Natural killer cell (primary cell): ENCODE data around the gene C1orf35. TPM values are rescaled to one million over a fixed set of nuclear protein-coding genes. Genes with fewer than 3 reads are reported as not detected.

Experiments
- ATAC-seq, 3 donors: fragments of 150-1000 bp in 2 of 3; fragments of 200-7000 bp in 1 of 3; cut with Tn5 transposase; 1 replicate in 1 of 3; 2 replicates in 2 of 3; pipeline ENCODE4 v1.10.0; 2021; ENCODE audit warnings: mild to moderate bottlenecking in 2 of 3, moderate library complexity in 2 of 3
- DNase-seq, 2 donors: peaks; one replicate each; pipeline versions ENCODE4 v3.0.0 to v3.0.0-alpha.2; 2013 to 2021; ENCODE audit warnings: mixed read lengths in 1 of 2
- H3K27ac ChIP-seq: one replicate; pipeline ENCODE4 v1.5.1; 2013; ENCODE audit warnings: mild to moderate bottlenecking, low read length
- H3K27me3 ChIP-seq: one replicate; pipeline ENCODE4 v1.6.1; 2013; ENCODE audit warnings: low read length; ENCODE audit not compliant: control insufficient read depth, insufficient read depth
- H3K36me3 ChIP-seq: one replicate; pipeline ENCODE4 v1.6.1; 2013; ENCODE audit warnings: low read length; ENCODE audit not compliant: control insufficient read depth, insufficient read depth
- H3K4me1 ChIP-seq: one replicate; pipeline ENCODE4 v1.6.1; 2013; ENCODE audit warnings: low read length; ENCODE audit not compliant: control insufficient read depth, insufficient read depth
- H3K4me3 ChIP-seq: one replicate; pipeline ENCODE4 v1.5.1; 2013; ENCODE audit warnings: low read length
- H3K9me3 ChIP-seq: one replicate; pipeline ENCODE4 v1.6.1; 2013; ENCODE audit warnings: low read length; ENCODE audit not compliant: control insufficient read depth, insufficient read depth
- H3K27ac Mint-ChIP-seq, 2 donors: one replicate each; pipeline ENCODE4 v1.8.0; 2022; ENCODE audit warnings: mild to moderate bottlenecking in 2 of 2, mixed read lengths in 2 of 2, moderate library complexity in 1 of 2
- H3K27me3 Mint-ChIP-seq, 2 donors: one replicate each; pipeline ENCODE4 v1.8.0; 2022; ENCODE audit warnings: low read depth in 2 of 2, mixed read lengths in 2 of 2
- H3K36me3 Mint-ChIP-seq: one replicate; pipeline ENCODE4 v1.8.0; 2022; ENCODE audit warnings: mixed read lengths
- H3K4me1 Mint-ChIP-seq, 2 donors: one replicate each; pipeline ENCODE4 v1.8.0; 2022; ENCODE audit warnings: mixed read lengths in 2 of 2
- H3K4me3 Mint-ChIP-seq: one replicate; pipeline ENCODE4 v1.8.0; 2022; ENCODE audit warnings: mild to moderate bottlenecking, moderate library complexity, mixed read lengths
- H3K9me3 Mint-ChIP-seq, 2 donors: one replicate each; pipeline ENCODE4 v1.8.0; 2022; ENCODE audit warnings: mixed read lengths in 2 of 2
- WGBS: methylation state at CpG from one replicate; pipeline ENCODE4 v1.1.7; 2013; ENCODE audit warnings: missing lambda C conversion rate; ENCODE audit not compliant: insufficient coverage; 5-methylcytosine and 5-hydroxymethylcytosine counted together
- intact Hi-C: fragments of 100-400 bp; cut with micrococcal nuclease; formaldehyde crosslinking; loops from one replicate; pipeline ENCODE4 v1.14.2; 2022
- total RNA-seq, 4 donors: library from RNA; stranded (reverse); fragments of 120-200 nt in 1 of 4; gene quantifications; one replicate each; pipeline versions ENCODE4 v1.2.3 to v1.2.4, GENCODE V29; 2013 to 2022
- TF ChIP-seq, protein P1 (sequence below): fragments of 200-600 bp; IDR thresholded peaks from one replicate; pipeline ENCODE4 v1.8.0; 2022; ENCODE audit warnings: antibody characterized with exemption

The C1orf35 gene
- total RNA-seq, 3 donors from 2014 or later (not counting 1 experiment from before 2014, with no cell fraction given): 18.9 to 21.6 (median 19.6) TPM

DNA sequence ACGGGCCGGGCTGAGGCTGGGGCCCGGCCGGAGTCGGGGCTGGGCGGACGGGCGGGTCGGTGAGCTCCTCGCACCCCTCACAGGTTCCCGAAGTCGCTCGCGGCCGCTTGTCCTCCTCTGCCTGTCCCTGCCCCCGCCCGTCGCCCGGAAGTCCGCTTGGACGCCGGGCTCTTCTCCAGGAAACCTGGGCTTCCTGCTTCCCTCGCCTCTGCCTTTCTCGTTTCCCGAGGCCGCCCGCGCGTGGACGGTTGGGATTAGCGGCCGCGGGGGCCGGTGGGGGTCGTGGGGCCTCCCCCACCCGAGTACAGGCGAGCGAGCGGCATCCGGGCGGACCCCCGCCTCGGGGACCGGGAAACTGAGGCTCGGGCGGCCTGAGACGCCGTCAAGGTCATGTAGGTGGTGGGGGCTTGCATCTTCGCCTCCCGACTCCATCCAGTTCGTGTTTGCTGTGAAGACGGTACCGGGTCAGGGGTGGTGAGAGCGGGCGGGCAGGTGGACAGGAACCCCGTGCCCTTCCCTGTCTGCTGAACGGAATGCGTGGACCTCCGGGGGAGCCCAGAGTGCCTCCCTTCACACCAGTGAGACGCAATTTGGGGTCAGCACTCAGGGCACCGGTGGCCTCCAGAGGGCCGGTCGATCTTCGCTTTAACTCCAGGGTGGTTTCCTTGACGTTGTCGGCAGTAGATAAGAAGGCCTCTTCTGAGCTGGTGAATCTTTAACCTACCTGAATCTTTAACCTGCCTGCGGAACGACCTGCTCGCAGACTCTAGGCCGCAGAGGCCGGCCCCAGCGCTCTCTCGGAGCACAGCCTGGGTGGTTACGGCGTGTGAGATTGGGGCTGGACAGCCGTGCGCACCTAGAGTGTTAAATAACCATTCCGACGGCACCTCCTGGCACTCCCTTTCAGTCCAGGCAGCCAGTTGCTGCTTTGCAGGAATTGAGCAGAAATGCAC is 19.9 kb downstream of the C1orf35 start:
- Mint-ChIP-seq H3K4me1 (peaks cover 47 to 72% of the 10 kb centered on the region in 2 donors), H3K36me3 (no peaks in the 10 kb centered on the region), H3K4me3 (peak overlapping the region; percentile 92), H3K27me3 (no peaks in the 10 kb centered on the region), H3K9me3 (no peaks in the 10 kb centered on the region), H3K27ac (peak overlapping the region; percentile 93 to 94)
- Histone ChIP-seq H3K4me1 (peaks cover 62% of the 10 kb centered on the region), H3K27ac (peak overlapping the region; percentile 97), H3K36me3 (no peaks in the 10 kb centered on the region), H3K4me3 (peak overlapping the region; percentile 84), H3K27me3 (no peaks in the 10 kb centered on the region), H3K9me3 (no peaks in the 10 kb centered on the region)
- TF ChIP-seq, protein P1, sequence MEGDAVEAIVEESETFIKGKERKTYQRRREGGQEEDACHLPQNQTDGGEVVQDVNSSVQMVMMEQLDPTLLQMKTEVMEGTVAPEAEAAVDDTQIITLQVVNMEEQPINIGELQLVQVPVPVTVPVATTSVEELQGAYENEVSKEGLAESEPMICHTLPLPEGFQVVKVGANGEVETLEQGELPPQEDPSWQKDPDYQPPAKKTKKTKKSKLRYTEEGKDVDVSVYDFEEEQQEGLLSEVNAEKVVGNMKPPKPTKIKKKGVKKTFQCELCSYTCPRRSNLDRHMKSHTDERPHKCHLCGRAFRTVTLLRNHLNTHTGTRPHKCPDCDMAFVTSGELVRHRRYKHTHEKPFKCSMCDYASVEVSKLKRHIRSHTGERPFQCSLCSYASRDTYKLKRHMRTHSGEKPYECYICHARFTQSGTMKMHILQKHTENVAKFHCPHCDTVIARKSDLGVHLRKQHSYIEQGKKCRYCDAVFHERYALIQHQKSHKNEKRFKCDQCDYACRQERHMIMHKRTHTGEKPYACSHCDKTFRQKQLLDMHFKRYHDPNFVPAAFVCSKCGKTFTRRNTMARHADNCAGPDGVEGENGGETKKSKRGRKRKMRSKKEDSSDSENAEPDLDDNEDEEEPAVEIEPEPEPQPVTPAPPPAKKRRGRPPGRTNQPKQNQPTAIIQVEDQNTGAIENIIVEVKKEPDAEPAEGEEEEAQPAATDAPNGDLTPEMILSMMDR: no peak
- intact Hi-C loops: loop anchor here (2.0 to 5.0 kb wide), 2 partner anchors 20 to 84 kb away; partner anchors contain the start of genes C1orf35 and IBA57
- peak; percentile 38 to 63 for DNase-seq
- under 1% methylated on average over 79 of the region's 79 CpGs for WGBS
- ATAC-seq: peak; percentile 20 to 25 (median 21)

DNA sequence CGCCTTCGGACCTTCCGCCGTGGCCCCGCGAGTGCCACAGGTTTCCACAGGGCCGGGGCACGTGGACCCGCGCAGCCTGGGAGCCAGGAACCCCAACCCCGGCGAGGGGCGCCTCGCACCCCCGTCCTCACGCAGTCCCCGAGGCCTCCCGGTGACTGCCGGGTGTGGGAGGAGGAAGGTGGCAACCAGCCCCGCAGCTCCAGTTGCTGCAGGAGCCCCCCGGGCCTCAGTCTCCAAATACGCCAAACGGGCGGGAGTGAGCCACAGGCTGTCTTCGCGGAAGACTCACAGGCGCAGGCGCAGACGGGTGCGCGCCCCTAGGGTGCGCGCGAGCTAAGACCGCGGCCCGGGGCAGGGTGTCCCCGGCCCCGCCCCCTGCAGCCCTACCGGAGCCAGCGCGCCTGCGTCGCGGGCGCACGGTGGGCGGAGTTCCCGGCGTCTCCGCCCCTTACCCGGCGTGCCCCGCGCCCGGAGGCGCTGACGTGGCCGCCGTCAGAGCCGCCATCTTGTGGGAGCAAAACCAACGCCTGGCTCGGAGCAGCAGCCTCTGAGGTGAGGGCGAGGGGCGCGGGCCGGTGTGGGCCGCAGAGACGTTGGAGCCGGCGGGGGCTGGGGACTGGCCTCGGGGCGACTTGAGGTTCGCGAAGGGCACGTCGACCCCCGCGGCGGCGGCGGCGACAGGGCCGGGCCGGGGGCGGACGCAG is 20.8 kb downstream of the C1orf35 start, which contains the start of gene ARF1:
ARF1 (plus strand) TSS at position 495 of the 704 bp plus-strand sequence. CDS start 14,407 bp downstream, outside the sequence.
- Mint-ChIP-seq H3K36me3 (no peaks in the 10 kb centered on the region), H3K4me3 (peak within 1 kb of the TSS; percentile 92), H3K4me1 (peaks cover 39 to 64% of the 10 kb centered on the region in 2 donors), H3K9me3 (no peaks in the 10 kb centered on the region), H3K27ac (peak within 1 kb of the TSS; percentile 93 to 94), H3K27me3 (no peaks in the 10 kb centered on the region)
- Histone ChIP-seq H3K4me1 (peaks cover 53% of the 10 kb centered on the region), H3K27ac (peak within 1 kb of the TSS; percentile 97), H3K4me3 (peak within 1 kb of the TSS; percentile 94), H3K36me3 (no peaks in the 10 kb centered on the region), H3K9me3 (no peaks in the 10 kb centered on the region), H3K27me3 (no peaks in the 10 kb centered on the region)
- TF ChIP-seq, protein P1: no peak
- under 1% methylated on average over 87 of the region's 87 CpGs for WGBS
- intact Hi-C loops: loop anchor here (2.0 to 5.0 kb wide), 2 partner anchors 20 to 85 kb away; partner anchors contain the start of genes C1orf35 and IBA57
- DNase-seq: peak; percentile 94 to 97
- ATAC-seq: peak; percentile 87 to 99 (median 91)

DNA sequence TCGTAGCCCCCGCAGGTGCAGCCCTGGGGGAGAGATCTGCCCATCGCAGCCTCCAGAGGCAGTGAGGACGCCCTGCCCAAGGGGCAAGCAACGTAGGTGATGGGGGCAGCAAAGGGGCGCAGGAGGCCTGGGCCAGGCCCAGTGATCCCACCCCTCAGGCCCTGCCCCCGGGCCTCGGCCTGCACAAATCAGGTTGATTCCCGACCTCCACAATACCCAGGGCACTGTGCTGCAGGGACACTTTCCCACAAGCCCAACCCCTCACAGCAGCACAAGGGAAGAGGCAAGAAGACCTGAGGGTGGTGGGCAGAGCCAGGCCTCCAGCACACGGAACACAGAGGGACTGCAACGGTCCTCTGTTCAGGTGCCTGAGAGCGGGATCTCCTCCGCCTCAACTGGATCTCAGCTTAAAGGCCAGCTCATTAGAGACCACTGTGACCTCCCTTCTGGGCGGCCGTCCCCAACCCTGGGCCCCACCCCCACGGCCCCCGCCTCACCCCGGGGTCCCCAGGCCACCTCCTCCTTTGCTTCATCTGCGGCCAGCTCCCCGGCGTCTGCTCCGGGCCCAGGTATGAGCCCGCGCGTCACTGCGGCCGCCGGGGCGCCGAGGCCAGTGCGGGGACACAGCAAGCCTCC is 21.4 kb downstream of the C1orf35 start:
- Histone ChIP-seq H3K9me3 (no peaks in the 10 kb centered on the region), H3K36me3 (no peaks in the 10 kb centered on the region), H3K27me3 (no peaks in the 10 kb centered on the region), H3K27ac (peak overlapping the region; percentile 87), H3K4me3 (peak overlapping the region; percentile 94), H3K4me1 (peaks cover 48% of the 10 kb centered on the region)
- ATAC-seq (peak in 2 of 3 donors; percentile 2 to 7), DNase-seq (peak in 1 of 2 donors; percentile 42)
- WGBS: 13% methylated on average over 31 of the region's 31 CpGs
- TF ChIP-seq, protein P1: no peak
- no peaks in the 10 kb centered on the region for H3K36me3 Mint-ChIP-seq
- peak overlapping the region; percentile 90 for H3K4me3 Mint-ChIP-seq
- intact Hi-C loops: loop anchor here (2.0 to 5.0 kb wide), 2 partner anchors 21 to 86 kb away; partner anchors contain the start of genes C1orf35 and IBA57
- no peaks in the 10 kb centered on the region for H3K9me3 Mint-ChIP-seq
- H3K27ac Mint-ChIP-seq: peak overlapping the region; percentile 93 to 94
- no peaks in the 10 kb centered on the region for H3K27me3 Mint-ChIP-seq
- H3K4me1 Mint-ChIP-seq: peaks cover 32 to 57% of the 10 kb centered on the region in 2 donors
